Tibial nerve (tissue), 4 donors: ENCODE results near the gene PARD3B. TPM values are rescaled to one million over a fixed set of nuclear protein-coding genes. Genes with fewer than 3 reads are reported as not detected.

ENCODE experiments used
- DNase-seq, 2 donors: peaks; one replicate each; pipeline ENCODE4 v3.0.0-alpha.2; 2019; ENCODE audit warnings: low spot score in 2 of 2
- H3K27ac ChIP-seq, 4 donors: fragments of 200-600 bp; sonication (generic) in 3 of 4; one replicate each; pipeline ENCODE4 v1.5.1; 2017 to 2019; ENCODE audit warnings: mild to moderate bottlenecking in 1 of 4
- H3K27me3 ChIP-seq, 2 donors: fragments of 200-600 bp; sonication (generic) in 1 of 2; one replicate each; pipeline versions ENCODE4 v1.5.1 to v1.6.0; 2017 to 2019
- H3K36me3 ChIP-seq, 3 donors: fragments of 200-600 bp; sonication (generic); one replicate each; pipeline ENCODE4 v1.5.1; 2018 to 2019
- H3K4me1 ChIP-seq, 4 donors: fragments of 200-600 bp; sonication (generic) in 3 of 4; one replicate each; pipeline ENCODE4 v1.5.1; 2017 to 2019
- H3K4me3 ChIP-seq, 4 donors: fragments of 200-600 bp; sonication (generic) in 3 of 4; one replicate each; pipeline ENCODE4 v1.5.1; 2017 to 2019; ENCODE audit warnings: mild to moderate bottlenecking in 1 of 4, moderate library complexity in 1 of 4
- H3K9me3 ChIP-seq, 4 donors: fragments of 200-600 bp; sonication (generic) in 3 of 4; one replicate each; pipeline ENCODE4 v1.5.1; 2017 to 2019
- CTCF ChIP-seq, 5 experiments: fragments of 200-600 bp in 3 of 5; fragments of 450-650 bp in 2 of 5; sonication (generic) in 3 of 5; IDR thresholded peaks; one replicate each; pipeline ENCODE4 v1.5.1; 2016 to 2019; ENCODE audit warnings: antibody characterized with exemption in 5 of 5, mild to moderate bottlenecking in 3 of 5, moderate library complexity in 2 of 5
- EP300 ChIP-seq, 2 donors: sonication (generic); formaldehyde crosslinking; IDR thresholded peaks; one replicate each; pipeline ENCODE4 v1.6.1; 2017; ENCODE audit warnings: antibody characterized with exemption in 2 of 2, mild to moderate bottlenecking in 1 of 2
- POLR2A ChIP-seq, 2 donors: fragments of 450-650 bp; IDR thresholded peaks; one replicate each; pipeline ENCODE4 v1.6.1; 2017; ENCODE audit warnings: antibody characterized with exemption in 2 of 2, mild to moderate bottlenecking in 2 of 2, moderate library complexity in 2 of 2
- WGBS, 2 donors: methylation state at CpG; one replicate each; pipeline ENCODE4 v1.1.5; 2018; 5-methylcytosine and 5-hydroxymethylcytosine counted together
- total RNA-seq, 4 donors: library from RNA; depleted of rRNA; stranded (reverse); fragments of >200 nt; gene quantifications; one replicate each; pipeline ENCODE4 v1.1.0, GENCODE V29; 2016

PARD3B gene
- total RNA-seq, 4 donors from 2014 or later: 47.4 to 101 (median 64.8) TPM

- H3K4me1 ChIP-seq: peaks cover 0 to 24% (median 0%) of the 10 kb centered on the region in 4 donors
- no peak overlapping the region for H3K27ac ChIP-seq
- TF ChIP-seq POLR2A (IDR thresholded peaks at IDR 0.05) (no peak), CTCF (IDR thresholded peaks at IDR 0.05) (no peak), EP300 (IDR thresholded peaks at IDR 0.05) (no peak)
- WGBS, 2 donors: 94 to 96% methylated on average over 3 of the region's 3 CpGs
- no peaks in the 10 kb centered on the region for H3K9me3 ChIP-seq
- DNase-seq: no peak
- no peaks in the 10 kb centered on the region for H3K36me3 ChIP-seq
- no peak overlapping the region for H3K4me3 ChIP-seq
- H3K27me3 ChIP-seq: no peaks in the 10 kb centered on the region
These were observed 419.1 kb downstream of the PARD3B start for GRCh38 chr2:204964414-204964813.

DNA sequence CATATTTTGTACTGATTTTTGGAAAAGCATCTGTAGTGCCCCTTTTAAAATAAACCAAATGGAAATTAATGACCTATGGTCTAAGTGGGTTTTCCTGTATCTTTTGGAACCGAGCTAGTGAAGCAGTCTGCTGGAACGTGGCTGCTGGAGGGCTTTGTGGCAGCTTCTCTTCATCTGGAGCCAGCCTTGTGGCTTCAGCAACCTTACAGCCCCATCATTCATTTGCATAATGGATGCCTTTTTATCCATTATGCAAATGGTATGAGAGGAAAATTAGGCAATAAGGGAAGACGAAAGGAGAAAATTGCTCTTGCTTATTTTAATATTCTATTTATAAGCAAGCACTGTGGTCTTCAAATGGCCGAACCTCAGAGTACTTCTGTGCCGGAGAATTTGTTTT, 421.0 kb downstream of the PARD3B start:
- Histone ChIP-seq H3K36me3 (no peaks in the 10 kb centered on the region), H3K9me3 (no peaks in the 10 kb centered on the region), H3K27me3 (no peaks in the 10 kb centered on the region), H3K27ac (no peak overlapping the region), H3K4me3 (no peak overlapping the region), H3K4me1 (peaks cover 0 to 30% (median 0%) of the 10 kb centered on the region in 4 donors)
- TF ChIP-seq CTCF (IDR thresholded peaks at IDR 0.05): no peak
- TF ChIP-seq POLR2A (IDR thresholded peaks at IDR 0.05): no peak
- no peak for TF ChIP-seq EP300 (IDR thresholded peaks at IDR 0.05)
- 61 to 68% methylated on average over 5 of the region's 5 CpGs for WGBS, 2 donors
- no peak for DNase-seq

DNA sequence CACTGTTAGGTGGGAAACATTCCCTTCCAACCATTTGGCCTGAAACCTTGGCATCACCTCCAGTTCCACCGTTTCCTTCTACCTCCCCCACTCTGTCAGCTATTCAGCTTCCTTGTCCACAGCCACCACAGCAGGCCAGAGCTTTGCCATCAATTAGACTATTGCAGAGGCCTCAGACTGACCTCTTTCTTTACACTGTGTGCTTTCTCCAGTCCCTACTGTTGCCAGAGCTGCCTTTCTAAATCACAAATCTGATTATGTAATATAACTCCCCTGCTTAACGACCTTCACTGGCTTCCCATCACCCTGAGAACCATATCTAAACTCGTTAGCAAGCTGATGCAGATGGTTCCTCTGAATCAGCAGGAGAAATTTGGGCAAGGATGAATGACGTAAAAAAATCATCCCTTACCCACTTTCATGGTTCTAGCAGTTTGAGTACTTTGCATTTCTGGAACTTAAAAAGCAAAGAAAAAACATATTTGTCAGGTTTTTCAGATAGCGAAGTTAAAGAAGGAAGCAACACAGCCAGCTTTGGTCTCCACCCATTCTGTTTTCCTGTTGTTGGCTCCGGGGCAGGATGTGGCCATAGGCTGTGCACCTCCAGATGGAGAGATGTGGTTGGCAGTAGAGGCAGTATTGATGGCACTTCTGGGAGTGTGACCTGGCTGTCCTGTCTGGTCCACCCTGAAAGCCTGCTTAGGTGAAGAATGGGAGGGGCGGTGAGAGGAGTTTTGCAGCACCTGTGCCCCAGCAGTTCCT, 422.1 kb downstream of the PARD3B start:
- H3K9me3 ChIP-seq: no peaks in the 10 kb centered on the region
- WGBS, 2 donors: 50 to 52% methylated on average over 7 of the region's 7 CpGs
- no peaks in the 10 kb centered on the region for H3K27me3 ChIP-seq
- no peak for TF ChIP-seq EP300 (IDR thresholded peaks at IDR 0.05)
- H3K27ac ChIP-seq: no peak overlapping the region
- H3K4me1 ChIP-seq: peaks cover 0 to 34% (median under 1%) of the 10 kb centered on the region in 4 donors
- no peak overlapping the region for H3K4me3 ChIP-seq
- H3K36me3 ChIP-seq: no peaks in the 10 kb centered on the region
- no peak for DNase-seq

- TF ChIP-seq CTCF (IDR thresholded peaks at IDR 0.05): no peak
- TF ChIP-seq EP300 (IDR thresholded peaks at IDR 0.05): no peak
- no peak for TF ChIP-seq POLR2A (IDR thresholded peaks at IDR 0.05)
- 24 to 28% methylated on average over 2 of the region's 2 CpGs for WGBS, 2 donors
- H3K27me3 ChIP-seq: no peaks in the 10 kb centered on the region
- no peaks in the 10 kb centered on the region for H3K9me3 ChIP-seq
- H3K27ac ChIP-seq: peak overlapping the region in 1 of 4 donors; percentile 36
- peaks cover 0 to 51% (median 12%) of the 10 kb centered on the region in 4 donors for H3K4me1 ChIP-seq
- no peaks in the 10 kb centered on the region for H3K36me3 ChIP-seq
- no peak for DNase-seq
- no peak overlapping the region for H3K4me3 ChIP-seq
These were observed 426.1 kb downstream of the PARD3B start for GRCh38 chr2:204971206-204971907.

- Histone ChIP-seq H3K4me1 (peaks cover 0 to 43% (median 12%) of the 10 kb centered on the region in 4 donors), H3K27me3 (no peaks in the 10 kb centered on the region), H3K4me3 (no peak overlapping the region), H3K9me3 (no peaks in the 10 kb centered on the region), H3K27ac (peak overlapping the region in 2 of 4 donors; percentile 53 to 63), H3K36me3 (no peaks in the 10 kb centered on the region)
- TF ChIP-seq EP300 (IDR thresholded peaks at IDR 0.05) (no peak), CTCF (IDR thresholded peaks at IDR 0.05) (no peak), POLR2A (IDR thresholded peaks at IDR 0.05) (no peak)
- no peak for DNase-seq
These were observed 426.9 kb downstream of the PARD3B start for GRCh38 chr2:204972161-204972560.
